GM12878 (cell line): ENCODE results near the gene MICAL3. TPM values are rescaled to one million over a fixed set of nuclear protein-coding genes. Genes with fewer than 3 reads are reported as not detected.

Source experiments
- ATAC-seq: fragments of 200-7000 bp; cut with Tn5 transposase; 3 replicates; pipeline ENCODE4 v1.9.1; 2020; ENCODE audit warnings: mild to moderate bottlenecking, moderate library complexity
- BruUV-seq: library from RNA; stranded (reverse); fragments of 400-500 nt; replicated peaks from 2 replicates; lab custom pipeline; 2021; lab: Mats Ljungman, UMichigan
- CTCF ChIA-PET: fragments of 300-600 bp; sonication (Branson Sonifier 250); formaldehyde crosslinking; extraction: SDS; loops from one replicate; lab custom pipeline; 2021; ENCODE audit warnings: inconsistent platforms; lab: Yijun Ruan, JAX
- POLR2A ChIA-PET: fragments of 350-600 bp; formaldehyde crosslinking; extraction: SDS; loops from one replicate; lab custom pipeline; 2021; ENCODE audit warnings: inconsistent platforms; lab: Charles Lee
- RAD21 ChIA-PET: fragments of 300-600 bp; sonication (Branson Sonifier 250); formaldehyde crosslinking; loops from one replicate; lab custom pipeline; 2023; ENCODE audit warnings: antibody characterized with exemption; ENCODE audit not compliant: unreplicated experiment; lab: Charles Lee
- SMC1A ChIA-PET: fragments of 300-600 bp; sonication (Branson Sonifier 250); formaldehyde crosslinking; loops from one replicate; lab custom pipeline; 2023; ENCODE audit not compliant: unreplicated experiment, uncharacterized antibody; lab: Charles Lee
- DNase-seq: peaks from one replicate; pipeline ENCODE4 v3.0.0-alpha.2; 2011; ENCODE audit warnings: low read depth, low spot score
- FAIRE-seq: peaks from 3 replicates; lab custom pipeline; 2011; peaks lifted over from hg19 to GRCh38; lab: Jason Lieb, UNC
- H2AFZ ChIP-seq: 2 replicates; pipeline ENCODE4 v1.6.0; 2011; ENCODE audit warnings: low read depth, low read length, control low read depth; ENCODE audit not compliant: control insufficient read depth
- H3K27ac ChIP-seq: 2 replicates; pipeline ENCODE4 v1.5.1; 2011; ENCODE audit warnings: control low read depth; ENCODE audit not compliant: control insufficient read depth, insufficient read depth
- H3K27me3 ChIP-seq, 2 experiments: replicated peaks in 1 of 2; 2 replicates each; pipeline versions ENCODE4 v1.6.0 to v1.6.1; 2011; ENCODE audit warnings: low read length in 1 of 2; ENCODE audit not compliant: control insufficient read depth in 2 of 2, insufficient read depth in 2 of 2
- H3K36me3 ChIP-seq, 2 experiments: 2 replicates each; pipeline ENCODE4 v1.5.1; 2011; ENCODE audit warnings: low read length in 1 of 2; ENCODE audit not compliant: control insufficient read depth in 2 of 2, insufficient read depth in 2 of 2
- H3K4me1 ChIP-seq: 2 replicates; pipeline ENCODE4 v1.6.1; 2011; ENCODE audit warnings: mild to moderate bottlenecking, low read length, moderate library complexity, mixed read lengths; ENCODE audit not compliant: control insufficient read depth, insufficient read depth
- H3K4me2 ChIP-seq: 2 replicates; pipeline ENCODE4 v1.6.0; 2011; ENCODE audit warnings: control low read depth; ENCODE audit not compliant: control insufficient read depth, insufficient read depth
- H3K4me3 ChIP-seq: fragments of 200-600 bp; sonication (generic); 2 replicates; pipeline ENCODE4 v1.5.1; 2016
- H3K79me2 ChIP-seq: 2 replicates; pipeline ENCODE4 v1.6.0; 2011; ENCODE audit warnings: low read length; ENCODE audit not compliant: control insufficient read depth, insufficient read depth
- H3K9ac ChIP-seq: 2 replicates; pipeline ENCODE4 v1.8.0; 2011; ENCODE audit warnings: low read length, control low read depth, mixed read lengths; ENCODE audit not compliant: control insufficient read depth, insufficient read depth
- H3K9me3 ChIP-seq: replicated peaks from 3 replicates; pipeline ENCODE4 v1.5.1; 2011; ENCODE audit warnings: mild to moderate bottlenecking, low read length; ENCODE audit not compliant: control insufficient read depth, insufficient read depth
- H4K20me1 ChIP-seq: 2 replicates; pipeline ENCODE4 v1.6.0; 2011; ENCODE audit not compliant: control insufficient read depth, insufficient read depth
- CHD1 ChIP-seq: IDR thresholded peaks from 2 replicates; pipeline ENCODE4 v1.6.1; 2012; ENCODE audit warnings: low read depth, low read length, improper control_type of control experiment
- JUNB ChIP-seq: IDR thresholded peaks from 2 replicates; pipeline ENCODE4 v1.6.1; 2016; ENCODE audit warnings: antibody characterized with exemption, mild to moderate bottlenecking
- LARP7 ChIP-seq: fragments of 450-650 bp; IDR thresholded peaks from 2 replicates; pipeline ENCODE4 v1.6.1; 2017; ENCODE audit warnings: mild to moderate bottlenecking
- PML ChIP-seq: IDR thresholded peaks from 2 replicates; pipeline ENCODE4 v1.6.1; 2012; ENCODE audit warnings: low read length, inconsistent platforms
- SMAD5 ChIP-seq: IDR thresholded peaks from 2 replicates; pipeline ENCODE4 v1.6.1; 2016; ENCODE audit warnings: antibody characterized with exemption, low read depth
- SUZ12 ChIP-seq: fragments of 200-600 bp; sonication (generic); IDR thresholded peaks from one replicate; pipeline ENCODE4 v1.6.1; 2018; ENCODE audit warnings: antibody characterized with exemption, mild to moderate bottlenecking; ENCODE audit not compliant: unreplicated experiment
- TAF1 ChIP-seq: IDR thresholded peaks from 2 replicates; pipeline ENCODE4 v1.6.1; 2011; ENCODE audit warnings: mild to moderate bottlenecking, low read depth, low read length, borderline replicate concordance
- TCF7 ChIP-seq: IDR thresholded peaks from 2 replicates; pipeline ENCODE4 v1.6.1; 2014; ENCODE audit warnings: antibody characterized with exemption, borderline replicate concordance
- WGBS: methylation state at CpG from one replicate; pipeline ENCODE4 v1.1.6; 2016; ENCODE audit warnings: low lambda C conversion rate; ENCODE audit not compliant: insufficient replicate concordance, insufficient coverage; ENCODE audit errors: missing lambda C conversion rate; 5-methylcytosine and 5-hydroxymethylcytosine counted together
- in situ Hi-C: fragments of 300-500 bp; cut with MboI; formaldehyde crosslinking; loops from 9 replicates; pipeline ENCODE4 v1.14.3; 2018; ENCODE audit warnings: mixed read lengths
- intact Hi-C: fragments of 100-400 bp; cut with micrococcal nuclease; formaldehyde crosslinking; loops from one replicate; pipeline ENCODE4 v1.14.2; 2022; ENCODE audit not compliant: unreplicated experiment
- polyA plus RNA-seq, 11 experiments: library from polyadenylated mRNA; depleted of rRNA in 4 of 11; unstranded in 6 of 11; stranded (reverse) in 5 of 11; fragments of >200 nt; fragmentation: Nextera tagmentation in 4 of 11; fragmentation: Illumina TruSeq in 1 of 11; extraction: Ambion mirVana in 4 of 11; extraction: Trizol in 1 of 11; gene quantifications; 1 replicate in 1 of 11; 2 replicates in 10 of 11; pipeline versions ENCODE4 v1.2.1 to v1.2.3, GENCODE V29; 2011 to 2016; ENCODE audit warnings: inconsistent platforms in 2 of 11, missing spikeins in 2 of 11, low read depth in 1 of 11
- total RNA-seq, 4 experiments: library from RNA; depleted of rRNA in 3 of 4; stranded (reverse); fragments of >200 nt in 3 of 4; fragmentation: Illumina TruSeq in 1 of 4; extraction: Trizol in 1 of 4; gene quantifications; 2 replicates each; pipeline versions ENCODE4 v1.2.1 to v1.2.3, GENCODE V29; 2013 to 2021
- TF ChIP-seq, protein P1 (sequence below): fragments of 450-650 bp; formaldehyde crosslinking; IDR thresholded peaks from 2 replicates; pipeline ENCODE4 v1.4.0; 2022; ENCODE audit warnings: mild to moderate bottlenecking, moderate library complexity

The MICAL3 gene
- total and polyA plus RNA-seq, 10 of the 15 experiments (the other 5 are each of a cell fraction or from before 2014, with no cell fraction given), result 2.6 to 92.2 (median 24.0) TPM

DNA sequence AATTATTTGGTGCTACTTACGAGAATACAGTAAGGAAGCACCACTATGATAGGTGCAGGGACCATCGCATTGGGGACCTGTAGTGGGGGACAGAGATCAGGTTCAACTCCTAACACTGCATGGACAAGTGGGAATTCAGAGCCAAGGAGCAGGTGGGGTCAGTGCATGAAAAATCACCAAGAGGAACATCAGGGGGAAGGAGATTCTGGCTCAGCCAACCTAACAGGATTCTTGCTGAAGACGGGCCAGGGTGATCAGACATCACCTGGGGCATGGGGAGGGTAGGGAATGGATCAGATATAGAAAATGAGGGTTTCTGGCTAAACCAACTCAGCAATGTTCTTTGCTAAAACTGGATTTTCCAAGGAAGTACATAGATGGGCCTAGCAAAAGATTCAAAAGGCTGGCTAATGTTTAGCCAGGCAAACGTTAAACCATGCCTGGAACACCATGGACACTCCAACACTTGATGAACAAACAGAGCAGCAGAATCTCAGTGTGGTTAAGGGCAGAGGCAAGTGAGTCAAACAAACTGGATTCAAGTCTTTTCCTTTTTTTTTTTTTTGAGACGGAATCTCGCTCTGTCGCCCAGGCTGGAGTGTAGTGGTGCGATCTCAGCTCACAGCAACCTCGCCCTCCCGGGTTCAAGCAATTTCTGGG lies 70.0 kb downstream of the MICAL3 start:
- no peak for DNase-seq
- TF ChIP-seq, protein P1, sequence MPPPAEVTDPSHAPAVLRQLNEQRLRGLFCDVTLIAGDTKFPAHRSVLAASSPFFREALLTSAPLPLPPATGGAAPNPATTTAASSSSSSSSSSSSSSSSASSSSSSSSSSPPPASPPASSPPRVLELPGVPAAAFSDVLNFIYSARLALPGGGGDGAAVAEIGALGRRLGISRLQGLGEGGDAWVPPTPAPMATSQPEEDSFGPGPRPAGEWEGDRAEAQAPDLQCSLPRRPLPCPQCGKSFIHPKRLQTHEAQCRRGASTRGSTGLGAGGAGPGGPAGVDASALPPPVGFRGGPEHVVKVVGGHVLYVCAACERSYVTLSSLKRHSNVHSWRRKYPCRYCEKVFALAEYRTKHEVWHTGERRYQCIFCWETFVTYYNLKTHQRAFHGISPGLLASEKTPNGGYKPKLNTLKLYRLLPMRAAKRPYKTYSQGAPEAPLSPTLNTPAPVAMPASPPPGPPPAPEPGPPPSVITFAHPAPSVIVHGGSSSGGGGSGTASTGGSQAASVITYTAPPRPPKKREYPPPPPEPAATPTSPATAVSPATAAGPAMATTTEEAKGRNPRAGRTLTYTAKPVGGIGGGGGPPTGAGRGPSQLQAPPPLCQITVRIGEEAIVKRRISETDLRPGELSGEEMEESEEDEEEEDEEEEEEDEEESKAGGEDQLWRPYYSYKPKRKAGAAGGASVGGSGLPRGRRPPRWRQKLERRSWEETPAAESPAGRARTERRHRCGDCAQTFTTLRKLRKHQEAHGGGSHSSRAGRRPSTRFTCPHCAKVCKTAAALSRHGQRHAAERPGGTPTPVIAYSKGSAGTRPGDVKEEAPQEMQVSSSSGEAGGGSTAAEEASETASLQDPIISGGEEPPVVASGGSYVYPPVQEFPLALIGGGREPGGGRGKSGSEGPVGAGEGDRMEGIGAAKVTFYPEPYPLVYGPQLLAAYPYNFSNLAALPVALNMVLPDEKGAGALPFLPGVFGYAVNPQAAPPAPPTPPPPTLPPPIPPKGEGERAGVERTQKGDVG, result no peak
- TF ChIP-seq PML, result no peak
- no peak for TF ChIP-seq CHD1
- no peak for TF ChIP-seq SUZ12
- TF ChIP-seq SMAD5, result no peak
- no peak for TF ChIP-seq LARP7
- no peak for TF ChIP-seq TCF7
- no peak for TF ChIP-seq JUNB
- TF ChIP-seq TAF1, result no peak
- TF ChIP-seq, all 136 proteins: peak for 0
- H3K4me2 ChIP-seq, result no peak overlapping the region
- no peaks in the 10 kb centered on the region for H3K27me3 ChIP-seq
- H3K9ac ChIP-seq, result no peak overlapping the region
- RAD21 ChIA-PET, result no interaction called here
- H3K4me3 ChIP-seq, result no peak overlapping the region
- WGBS, result 45% methylated on average over 4 of the region's 10 CpGs
- BruUV-seq, result no TSS peak
- POLR2A ChIA-PET, result no interaction called here
- H3K79me2 ChIP-seq, result peaks cover 3% of the 10 kb centered on the region; the same call in 1 of the 2 replicates
- no peak; the same call in 2 of the 3 replicates for ATAC-seq
- SMC1A ChIA-PET, result interaction anchor here (0.6 to 2.5 kb wide), 2 partner anchors 10 to 34 kb away, joined by 3 to 9 read pairs; no protein-coding TSS in a partner anchor
- no peak overlapping the region for H3K27ac ChIP-seq
- 0 out of 2 replicates have a peak, but pooled peaks cover 4% of the 10 kb centered on the region for H3K4me1 ChIP-seq
- CTCF ChIA-PET, result no interaction called here
- in situ Hi-C loops, result no loop called here
- peaks cover 0 to 5% of the 10 kb centered on the region in 2 experiments; a peak in 2 of 4 replicates for H3K36me3 ChIP-seq
- no peaks in the 10 kb centered on the region for H3K9me3 ChIP-seq
- no peak for FAIRE-seq
- H4K20me1 ChIP-seq, result 0 out of 2 replicates have a peak, but pooled peaks cover 2% of the 10 kb centered on the region
- H2AFZ ChIP-seq, result no peak overlapping the region
- intact Hi-C loops, result no loop called here
